ENCODE measurements around the gene SMARCD3. TPM values are rescaled to one million over a fixed set of nuclear protein-coding genes. Genes with fewer than 3 reads are reported as not detected.

The SMARCD3 gene
- total and polyA plus RNA-seq, 2 donors (not counting 1 experiment from before 2014, with no cell fraction given) = 23.8 to 30.7 TPM

- Histone ChIP-seq H3K79me2 (ENCODE audit: control insufficient read depth, insufficient read depth, low read length) (no peaks in the 10 kb centered on the region), H3K4me3 (replicated peaks in 1 of 4; ENCODE audit: control extremely low read depth in 1 of 4, insufficient read depth in 1 of 4, low read depth in 3 of 4, low read length in 4 of 4) (no peak overlapping the region), H2AFZ (ENCODE audit: low read length) (no peak overlapping the region), H3K4me1 (ENCODE audit: control insufficient read depth, extremely low read depth, insufficient read depth, low read length) (no peaks in the 10 kb centered on the region), H3K4me2 (ENCODE audit: extremely low read depth, insufficient read depth, low read length) (no peak overlapping the region), H3K9me3 (ENCODE audit: control insufficient read depth, insufficient read depth, low read depth, low read length) (no peaks in the 10 kb centered on the region), H4K20me1 (ENCODE audit: control insufficient read depth, extremely low read depth, insufficient read depth, low read length) (no peaks in the 10 kb centered on the region), H3K27me3 (ENCODE audit: control insufficient read depth, insufficient read depth, low read length) (peaks cover 58% of the 10 kb centered on the region), H3K9ac (ENCODE audit: insufficient read depth, low read length) (no peak overlapping the region), H3K36me3 (ENCODE audit: control insufficient read depth, insufficient read depth, low read length) (no peaks in the 10 kb centered on the region), H3K27ac (ENCODE audit: insufficient read depth, low read length) (no peak overlapping the region)
- TF ChIP-seq, protein P1, sequence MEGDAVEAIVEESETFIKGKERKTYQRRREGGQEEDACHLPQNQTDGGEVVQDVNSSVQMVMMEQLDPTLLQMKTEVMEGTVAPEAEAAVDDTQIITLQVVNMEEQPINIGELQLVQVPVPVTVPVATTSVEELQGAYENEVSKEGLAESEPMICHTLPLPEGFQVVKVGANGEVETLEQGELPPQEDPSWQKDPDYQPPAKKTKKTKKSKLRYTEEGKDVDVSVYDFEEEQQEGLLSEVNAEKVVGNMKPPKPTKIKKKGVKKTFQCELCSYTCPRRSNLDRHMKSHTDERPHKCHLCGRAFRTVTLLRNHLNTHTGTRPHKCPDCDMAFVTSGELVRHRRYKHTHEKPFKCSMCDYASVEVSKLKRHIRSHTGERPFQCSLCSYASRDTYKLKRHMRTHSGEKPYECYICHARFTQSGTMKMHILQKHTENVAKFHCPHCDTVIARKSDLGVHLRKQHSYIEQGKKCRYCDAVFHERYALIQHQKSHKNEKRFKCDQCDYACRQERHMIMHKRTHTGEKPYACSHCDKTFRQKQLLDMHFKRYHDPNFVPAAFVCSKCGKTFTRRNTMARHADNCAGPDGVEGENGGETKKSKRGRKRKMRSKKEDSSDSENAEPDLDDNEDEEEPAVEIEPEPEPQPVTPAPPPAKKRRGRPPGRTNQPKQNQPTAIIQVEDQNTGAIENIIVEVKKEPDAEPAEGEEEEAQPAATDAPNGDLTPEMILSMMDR (conservative IDR thresholded peaks at IDR 0.05 in 1 of 2, IDR thresholded peaks at IDR 0.05 in 1 of 2; ENCODE audit: low read depth in 1 of 2, low read length in 2 of 2) = no peak
- TF ChIP-seq EZH2 (IDR thresholded peaks at IDR 0.05; ENCODE audit: low read length, missing control alignments) = no peak
- DNase-seq (ENCODE audit: low read depth in 2 of 2) = no peak
Observed at GRCh38 chr7:151202836-151203235, 45.7 kb downstream of the SMARCD3 start.

- Histone ChIP-seq H3K27ac (ENCODE audit: insufficient read depth, low read length) (no peak overlapping the region), H3K27me3 (ENCODE audit: control insufficient read depth, insufficient read depth, low read length) (peaks cover 53% of the 10 kb centered on the region), H3K79me2 (ENCODE audit: control insufficient read depth, insufficient read depth, low read length) (no peaks in the 10 kb centered on the region), H3K4me3 (replicated peaks in 1 of 4; ENCODE audit: control extremely low read depth in 1 of 4, insufficient read depth in 1 of 4, low read depth in 3 of 4, low read length in 4 of 4) (no peak overlapping the region), H3K9me3 (ENCODE audit: control insufficient read depth, insufficient read depth, low read depth, low read length) (no peaks in the 10 kb centered on the region), H3K4me1 (ENCODE audit: control insufficient read depth, extremely low read depth, insufficient read depth, low read length) (no peaks in the 10 kb centered on the region), H4K20me1 (ENCODE audit: control insufficient read depth, extremely low read depth, insufficient read depth, low read length) (no peaks in the 10 kb centered on the region), H3K36me3 (ENCODE audit: control insufficient read depth, insufficient read depth, low read length) (no peaks in the 10 kb centered on the region), H2AFZ (ENCODE audit: low read length) (no peak overlapping the region), H3K9ac (ENCODE audit: insufficient read depth, low read length) (no peak overlapping the region), H3K4me2 (ENCODE audit: extremely low read depth, insufficient read depth, low read length) (no peak overlapping the region)
- no peak for DNase-seq (ENCODE audit: low read depth in 2 of 2)
- TF ChIP-seq EZH2 (IDR thresholded peaks at IDR 0.05; ENCODE audit: low read length, missing control alignments) = no peak
- TF ChIP-seq, protein P1 (conservative IDR thresholded peaks at IDR 0.05 in 1 of 2, IDR thresholded peaks at IDR 0.05 in 1 of 2; ENCODE audit: low read depth in 1 of 2, low read length in 2 of 2) = no peak
Observed at GRCh38 chr7:151201751-151202150, 46.7 kb downstream of the SMARCD3 start.

GRCh38 chr7:151201344-151201743 lies 47.1 kb downstream of the SMARCD3 start:
- H3K79me2 ChIP-seq (ENCODE audit: control insufficient read depth, insufficient read depth, low read length) = no peaks in the 10 kb centered on the region
- peaks cover 52% of the 10 kb centered on the region for H3K27me3 ChIP-seq (ENCODE audit: control insufficient read depth, insufficient read depth, low read length)
- no peak overlapping the region for H3K4me2 ChIP-seq (ENCODE audit: extremely low read depth, insufficient read depth, low read length)
- no peaks in the 10 kb centered on the region for H3K4me1 ChIP-seq (ENCODE audit: control insufficient read depth, extremely low read depth, insufficient read depth, low read length)
- no peak for DNase-seq (ENCODE audit: low read depth in 2 of 2)
- TF ChIP-seq, protein P1 (conservative IDR thresholded peaks at IDR 0.05 in 1 of 2, IDR thresholded peaks at IDR 0.05 in 1 of 2; ENCODE audit: low read depth in 1 of 2, low read length in 2 of 2) = no peak
- no peak for TF ChIP-seq EZH2 (IDR thresholded peaks at IDR 0.05; ENCODE audit: low read length, missing control alignments)
- H3K27ac ChIP-seq (ENCODE audit: insufficient read depth, low read length) = no peak overlapping the region
- H3K9ac ChIP-seq (ENCODE audit: insufficient read depth, low read length) = no peak overlapping the region
- no peaks in the 10 kb centered on the region for H4K20me1 ChIP-seq (ENCODE audit: control insufficient read depth, extremely low read depth, insufficient read depth, low read length)
- no peak overlapping the region for H2AFZ ChIP-seq (ENCODE audit: low read length)
- no peaks in the 10 kb centered on the region for H3K9me3 ChIP-seq (ENCODE audit: control insufficient read depth, insufficient read depth, low read depth, low read length)
- H3K4me3 ChIP-seq (replicated peaks in 1 of 4; ENCODE audit: control extremely low read depth in 1 of 4, insufficient read depth in 1 of 4, low read depth in 3 of 4, low read length in 4 of 4) = no peak overlapping the region
- no peaks in the 10 kb centered on the region for H3K36me3 ChIP-seq (ENCODE audit: control insufficient read depth, insufficient read depth, low read length)
